AG09309 (cell line): Measurements from ENCODE around the gene TEX2.
"Not testable (repeated sequence)": the region's sequence is repeated elsewhere in the genome, so short reads cannot be mapped to it uniquely, and the experiment has no call there.

Source experiments
- DNase-seq: peaks from one replicate; pipeline ENCODE4 v3.0.0-alpha.2; 2010; ENCODE audit warnings: low read depth
- H3K4me3 ChIP-seq: 2 replicates; pipeline ENCODE4 v1.5.1; 2011; ENCODE audit warnings: mild to moderate bottlenecking, low read depth, low read length, moderate library complexity; ENCODE audit not compliant: control insufficient read depth
- CTCF ChIP-seq: IDR thresholded peaks from 2 replicates; pipeline ENCODE4 v1.5.1; 2011; ENCODE audit warnings: mild to moderate bottlenecking, low read depth, low read length, inconsistent platforms; ENCODE audit not compliant: insufficient read depth, control insufficient read depth; ENCODE audit errors: missing control alignments

TEX2 gene

DNA sequence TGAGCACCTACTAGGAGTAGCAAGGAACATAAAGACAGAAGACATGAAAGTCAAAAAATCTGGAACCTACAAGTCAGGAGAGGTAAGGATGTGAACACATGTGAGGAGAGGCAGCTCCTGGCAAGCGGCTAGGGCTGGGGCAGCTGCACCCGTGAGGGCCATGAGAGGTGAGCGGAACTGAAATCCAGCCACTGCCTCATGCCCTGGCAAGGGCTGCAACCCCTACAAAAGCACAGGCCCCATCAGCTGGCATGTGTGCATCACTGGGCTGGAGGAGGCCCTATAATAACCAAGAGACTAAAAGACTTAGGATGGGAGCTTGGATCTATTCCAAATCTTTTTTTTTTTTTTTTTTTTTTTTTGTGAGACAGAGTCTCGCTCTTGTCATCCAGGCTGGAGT is 92.8 kb downstream of the TEX2 start:
- H3K4me3 ChIP-seq, result no peak overlapping the region
- no peak for TF ChIP-seq CTCF
- no peak for DNase-seq

DNA sequence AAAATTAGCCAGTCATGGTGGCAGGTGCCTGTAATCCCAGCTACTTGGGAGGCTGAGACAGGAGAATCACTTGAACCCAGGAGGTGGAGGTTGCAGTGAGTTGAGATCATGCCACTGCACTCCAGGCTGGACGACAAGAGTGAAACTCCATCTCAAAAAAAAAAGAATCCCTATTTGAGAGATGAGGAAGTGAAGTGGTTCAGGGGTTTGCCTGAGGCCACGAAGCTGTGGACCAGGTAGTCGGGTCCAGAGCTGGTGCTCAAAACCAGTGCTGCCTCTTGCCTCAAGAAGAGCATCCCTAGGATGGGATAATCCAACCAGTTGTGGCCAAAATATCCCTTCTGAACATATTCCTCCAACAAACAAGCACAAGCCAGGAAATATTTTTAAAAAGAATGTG is 95.4 kb downstream of the TEX2 start:
- DNase-seq, H3K4me3 ChIP-seq: not testable (repeated sequence)

- no peak for TF ChIP-seq CTCF
- DNase-seq, result no peak
- H3K4me3 ChIP-seq, result no peak overlapping the region
These were observed 96.2 kb downstream of the TEX2 start for GRCh38 chr17:64166876-64167275.

DNA sequence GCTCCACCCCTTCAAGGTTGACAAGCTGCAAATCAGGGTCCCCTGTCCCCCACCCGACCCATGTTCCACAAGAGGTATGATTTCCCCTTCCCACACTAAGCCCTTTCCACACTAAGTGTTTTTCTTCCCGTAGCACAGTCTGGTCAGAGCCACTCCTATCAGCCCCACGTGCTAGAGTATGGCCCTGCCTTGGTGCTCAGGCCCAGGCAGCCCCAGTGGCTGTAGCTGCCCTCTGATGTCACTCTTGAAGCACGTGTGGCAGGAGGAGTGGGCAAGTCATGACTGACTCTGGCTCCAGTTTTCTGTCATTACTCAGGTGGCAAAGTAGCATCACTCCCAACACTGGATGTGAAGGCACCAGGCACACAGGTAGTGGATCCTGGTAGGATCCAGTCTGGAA is 97.7 kb downstream of the TEX2 start:
- no peak overlapping the region for H3K4me3 ChIP-seq
- no peak for DNase-seq
- no peak for TF ChIP-seq CTCF

- no peak for DNase-seq
- TF ChIP-seq CTCF, result no peak
- no peak overlapping the region for H3K4me3 ChIP-seq
These were observed 98.3 kb downstream of the TEX2 start for GRCh38 chr17:64164596-64165285.

DNA sequence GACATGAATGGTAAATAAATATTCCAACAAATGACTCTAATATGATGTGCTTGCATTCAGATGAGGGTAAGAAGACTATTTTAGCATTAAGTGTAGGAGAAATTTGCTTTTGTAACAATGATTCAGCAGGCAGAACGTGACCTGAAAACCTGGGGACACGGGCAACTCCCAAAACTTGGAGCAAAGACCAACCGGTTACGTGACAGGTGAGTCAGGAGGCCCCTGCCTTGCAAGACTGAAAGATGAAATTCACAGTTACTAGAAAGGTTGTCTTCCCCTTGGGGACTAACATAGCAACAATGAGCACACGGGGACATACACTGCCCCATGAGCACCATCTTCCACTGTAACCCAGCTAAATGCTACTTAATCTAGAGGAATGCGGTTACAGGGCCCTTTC is 99.6 kb downstream of the TEX2 start:
- no peak overlapping the region for H3K4me3 ChIP-seq
- DNase-seq, result no peak
- no peak for TF ChIP-seq CTCF

GRCh38 chr17:64162554-64162953 is 100.5 kb downstream of the TEX2 start:
- H3K4me3 ChIP-seq, result no peak overlapping the region
- no peak for TF ChIP-seq CTCF
- no peak for DNase-seq
